HL-60 (cell line): Measurements from ENCODE around the gene IRS4.

ENCODE experiments used
- DNase-seq, 2 experiments: peaks; one replicate each; pipeline ENCODE4 v3.0.0-alpha.2; 2010 to 2020; ENCODE audit warnings: low read depth in 1 of 2, low spot score in 1 of 2
- H3K27ac ChIP-seq: fragments of 250-450 bp; sonication (Bioruptor Pico); replicated peaks from 2 replicates; pipeline ENCODE4 v1.5.1; 2020; ENCODE audit warnings: mild to moderate bottlenecking, moderate library complexity
- H3K27me3 ChIP-seq: fragments of 250-450 bp; sonication (Bioruptor Pico); 2 replicates; pipeline ENCODE4 v1.5.1; 2021; ENCODE audit warnings: mild to moderate bottlenecking, moderate library complexity; ENCODE audit not compliant: insufficient read depth, poor library complexity, severe bottlenecking
- H3K4me3 ChIP-seq: replicated peaks from 2 replicates; pipeline ENCODE4 v1.5.1; 2011; ENCODE audit warnings: mild to moderate bottlenecking, control low read depth, low read length; ENCODE audit not compliant: insufficient read depth
- CTCF ChIP-seq: IDR thresholded peaks from one replicate; pipeline ENCODE4 v1.5.1; 2011; ENCODE audit warnings: low read length, control low read depth, inconsistent platforms; ENCODE audit not compliant: insufficient read depth
- GABPA ChIP-seq: IDR thresholded peaks from 2 replicates; pipeline ENCODE4 v1.6.1; 2012; ENCODE audit warnings: low read depth
- POLR2AphosphoS5 ChIP-seq: IDR thresholded peaks from 2 replicates; pipeline ENCODE4 v1.6.1; 2012; ENCODE audit warnings: low read depth
- REST ChIP-seq: IDR thresholded peaks from 2 replicates; pipeline ENCODE4 v1.6.1; 2012; ENCODE audit warnings: low read depth; ENCODE audit not compliant: insufficient replicate concordance
- SPI1 ChIP-seq: IDR thresholded peaks from 2 replicates; pipeline ENCODE4 v1.6.1; 2012; ENCODE audit warnings: low read depth, mild to moderate bottlenecking, borderline replicate concordance

The IRS4 gene

GRCh38 chrX:108726748-108727147 is 9.6 kb downstream of the IRS4 start:
- no peak for DNase-seq
- no peaks in the 10 kb centered on the region for H3K27me3 ChIP-seq
- H3K27ac ChIP-seq = no peak overlapping the region
- H3K4me3 ChIP-seq = no peak overlapping the region
- TF ChIP-seq POLR2AphosphoS5 = no peak
- TF ChIP-seq SPI1 = no peak
- no peak for TF ChIP-seq GABPA

- DNase-seq = no peak
- Histone ChIP-seq H3K4me3 (no peak overlapping the region), H3K27ac (no peak overlapping the region), H3K27me3 (no peaks in the 10 kb centered on the region)
- no peak for TF ChIP-seq SPI1
Observed at GRCh38 chrX:108722561-108722960, 13.8 kb downstream of the IRS4 start.

GRCh38 chrX:108712886-108713285 is 23.5 kb downstream of the IRS4 start:
- no peak for DNase-seq
- no peaks in the 10 kb centered on the region for H3K27me3 ChIP-seq
- no peak overlapping the region for H3K27ac ChIP-seq
- H3K4me3 ChIP-seq = no peak overlapping the region
- TF ChIP-seq CTCF = no peak
- no peak for TF ChIP-seq GABPA
- no peak for TF ChIP-seq POLR2AphosphoS5
- no peak for TF ChIP-seq SPI1
- no peak for TF ChIP-seq REST

GRCh38 chrX:108704839-108705238 is 31.5 kb downstream of the IRS4 start:
- no peak overlapping the region for H3K4me3 ChIP-seq
- H3K27ac ChIP-seq = no peak overlapping the region
- no peak for DNase-seq
- no peaks in the 10 kb centered on the region for H3K27me3 ChIP-seq
- TF ChIP-seq POLR2AphosphoS5 (no peak), GABPA (no peak), REST (no peak), CTCF (no peak), SPI1 (no peak)

- DNase-seq = no peak
- TF ChIP-seq SPI1 (no peak), GABPA (no peak), POLR2AphosphoS5 (no peak), CTCF (no peak), REST (no peak)
- Histone ChIP-seq H3K27ac (no peak overlapping the region), H3K27me3 (no peaks in the 10 kb centered on the region), H3K4me3 (no peak overlapping the region)
Observed at GRCh38 chrX:108702530-108702929, 33.8 kb downstream of the IRS4 start.
